C4-2B (cell line): Measurements from ENCODE around the gene ANKRD55.

Experiments used
- CTCF ChIP-seq: fragments of 450-650 bp; conservative IDR thresholded peaks from 2 replicates; pipeline ENCODE4 v1.5.1; 2017; ENCODE audit warnings: mild to moderate bottlenecking
- ZFX ChIP-seq: fragments of 450-650 bp; IDR thresholded peaks from 2 replicates; pipeline ENCODE4 v1.6.1; 2017

- no peak for TF ChIP-seq CTCF
- TF ChIP-seq ZFX = no peak
Measured at GRCh38 chr5:56145511-56145910, 87.6 kb downstream of the ANKRD55 start.
